Hematopoietic multipotent progenitor cell treated with erythropoietin and hydrocortisone succinate and interleukin-3 and kit ligand, for 17 days (in vitro differentiated cells): Measurements from ENCODE around the gene ELMO1.
A peak's percentile ranks its signal among the peaks of the same experiment; 100 is the strongest.

Source experiments
- DNase-seq: peaks from one replicate; pipeline ENCODE4 v3.0.0-alpha.2; 2015; ENCODE audit warnings: low spot score

Gene ELMO1

GRCh38 chr7:37310327-37311080 is 138.2 kb downstream of the ELMO1 start:
- DNase-seq: no peak

- no peak for DNase-seq
Observed at GRCh38 chr7:37309493-37309892, 139.2 kb downstream of the ELMO1 start.

- DNase-seq: no peak
Observed at GRCh38 chr7:37304921-37305320, 143.7 kb downstream of the ELMO1 start.

- no peak for DNase-seq
Observed at GRCh38 chr7:37297546-37297945, 151.1 kb downstream of the ELMO1 start.

- no peak for DNase-seq
Observed at GRCh38 chr7:37295401-37295800, 153.3 kb downstream of the ELMO1 start.

GRCh38 chr7:37290731-37291130 is 157.9 kb downstream of the ELMO1 start:
- no peak for DNase-seq

- no peak for DNase-seq
Observed at GRCh38 chr7:37289781-37290180, 158.9 kb downstream of the ELMO1 start.

- no peak for DNase-seq
Observed at GRCh38 chr7:37289367-37289766, 159.3 kb downstream of the ELMO1 start.

GRCh38 chr7:37287131-37287855 is 161.4 kb downstream of the ELMO1 start:
- no peak for DNase-seq

GRCh38 chr7:37286454-37286832 is 162.2 kb downstream of the ELMO1 start:
- no peak for DNase-seq

GRCh38 chr7:37285706-37286453 is 162.8 kb downstream of the ELMO1 start:
- DNase-seq: no peak

GRCh38 chr7:37284805-37285231 is 163.8 kb downstream of the ELMO1 start:
- DNase-seq: peak; percentile 32

- no peak for DNase-seq
Observed at GRCh38 chr7:37284285-37284684, 164.4 kb downstream of the ELMO1 start.

- DNase-seq: no peak
Observed at GRCh38 chr7:37283716-37284115, 164.9 kb downstream of the ELMO1 start.

GRCh38 chr7:37282927-37283326 is 165.7 kb downstream of the ELMO1 start:
- no peak for DNase-seq

GRCh38 chr7:37282093-37282444 is 166.6 kb downstream of the ELMO1 start:
- no peak for DNase-seq

GRCh38 chr7:37281368-37282092 is 167.1 kb downstream of the ELMO1 start:
- DNase-seq: no peak

- DNase-seq: no peak
Observed at GRCh38 chr7:37277513-37277912, 171.2 kb downstream of the ELMO1 start.

- no peak for DNase-seq
Observed at GRCh38 chr7:37275078-37275710, 173.5 kb downstream of the ELMO1 start.

GRCh38 chr7:37273891-37274290 is 174.8 kb downstream of the ELMO1 start:
- no peak for DNase-seq

- DNase-seq: no peak
Observed at GRCh38 chr7:37269711-37270508, 178.8 kb downstream of the ELMO1 start.
